SU-DHL-6 (cell line): ENCODE measurements around the gene LTK.

Source experiments
- EZH2phosphoT487 ChIP-seq: fragments of 200-600 bp; sonication (generic), shearing (Covaris generic); conservative IDR thresholded peaks from 2 replicates; pipeline ENCODE4 v1.6.1; 2018; ENCODE audit warnings: mild to moderate bottlenecking, antibody characterized with exemption, low read length, moderate library complexity, mixed read lengths
- TF ChIP-seq, protein P1 (sequence below): fragments of 200-600 bp; sonication (generic); IDR thresholded peaks from one replicate; pipeline ENCODE4 v1.5.1; 2017; ENCODE audit warnings: antibody characterized with exemption, mild to moderate bottlenecking, low read length, moderate library complexity; ENCODE audit not compliant: insufficient read depth, poor library complexity, severe bottlenecking

- TF ChIP-seq, protein P1, sequence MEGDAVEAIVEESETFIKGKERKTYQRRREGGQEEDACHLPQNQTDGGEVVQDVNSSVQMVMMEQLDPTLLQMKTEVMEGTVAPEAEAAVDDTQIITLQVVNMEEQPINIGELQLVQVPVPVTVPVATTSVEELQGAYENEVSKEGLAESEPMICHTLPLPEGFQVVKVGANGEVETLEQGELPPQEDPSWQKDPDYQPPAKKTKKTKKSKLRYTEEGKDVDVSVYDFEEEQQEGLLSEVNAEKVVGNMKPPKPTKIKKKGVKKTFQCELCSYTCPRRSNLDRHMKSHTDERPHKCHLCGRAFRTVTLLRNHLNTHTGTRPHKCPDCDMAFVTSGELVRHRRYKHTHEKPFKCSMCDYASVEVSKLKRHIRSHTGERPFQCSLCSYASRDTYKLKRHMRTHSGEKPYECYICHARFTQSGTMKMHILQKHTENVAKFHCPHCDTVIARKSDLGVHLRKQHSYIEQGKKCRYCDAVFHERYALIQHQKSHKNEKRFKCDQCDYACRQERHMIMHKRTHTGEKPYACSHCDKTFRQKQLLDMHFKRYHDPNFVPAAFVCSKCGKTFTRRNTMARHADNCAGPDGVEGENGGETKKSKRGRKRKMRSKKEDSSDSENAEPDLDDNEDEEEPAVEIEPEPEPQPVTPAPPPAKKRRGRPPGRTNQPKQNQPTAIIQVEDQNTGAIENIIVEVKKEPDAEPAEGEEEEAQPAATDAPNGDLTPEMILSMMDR: no peak
- TF ChIP-seq EZH2phosphoT487: no peak
These were observed 47.6 kb upstream of the LTK start for GRCh38 chr15:41561104-41561776.
